Ovary (tissue), 3 donors: Measurements from ENCODE around the gene PAN2.

Source experiments
- EP300 ChIP-seq: sonication (generic); formaldehyde crosslinking; IDR thresholded peaks from one replicate; pipeline ENCODE4 v1.6.1; 2017; ENCODE audit warnings: antibody characterized with exemption
- POLR2A ChIP-seq: fragments of 450-650 bp; IDR thresholded peaks from one replicate; pipeline ENCODE4 v1.6.1; 2017; ENCODE audit warnings: antibody characterized with exemption, mild to moderate bottlenecking, moderate library complexity
- TF ChIP-seq, protein P1 (sequence below), 3 donors: fragments of 450-650 bp in 2 of 3; fragments of 200-600 bp in 1 of 3; IDR thresholded peaks; one replicate each; pipeline versions ENCODE4 v1.5.1 to v1.8.0; 2016 to 2022; ENCODE audit warnings: antibody characterized with exemption in 3 of 3, mild to moderate bottlenecking in 1 of 3
- donor health status: DM: no; HTN: no; CAD: no.

DNA sequence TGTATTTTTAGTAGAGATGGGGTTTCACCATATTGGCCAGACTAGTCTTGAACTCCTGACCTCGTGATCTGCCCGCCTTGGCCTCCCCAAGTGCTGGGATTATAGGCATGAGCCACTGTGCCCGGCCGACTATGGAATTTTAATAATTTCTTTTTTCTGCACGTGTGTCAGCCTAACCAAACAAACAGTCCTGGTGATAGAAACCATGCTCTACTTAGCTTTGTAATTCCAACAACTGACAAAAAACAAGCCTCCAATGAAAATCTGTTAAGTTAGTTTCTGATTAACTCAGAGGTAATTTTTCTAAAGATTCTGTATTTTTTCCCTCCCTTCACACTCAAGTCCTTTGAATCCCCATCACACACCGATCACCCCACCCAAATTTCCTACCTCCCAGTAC, 51.8 kb downstream of the PAN2 start:
- TF ChIP-seq POLR2A (no peak), EP300 (no peak)
- TF ChIP-seq, protein P1, sequence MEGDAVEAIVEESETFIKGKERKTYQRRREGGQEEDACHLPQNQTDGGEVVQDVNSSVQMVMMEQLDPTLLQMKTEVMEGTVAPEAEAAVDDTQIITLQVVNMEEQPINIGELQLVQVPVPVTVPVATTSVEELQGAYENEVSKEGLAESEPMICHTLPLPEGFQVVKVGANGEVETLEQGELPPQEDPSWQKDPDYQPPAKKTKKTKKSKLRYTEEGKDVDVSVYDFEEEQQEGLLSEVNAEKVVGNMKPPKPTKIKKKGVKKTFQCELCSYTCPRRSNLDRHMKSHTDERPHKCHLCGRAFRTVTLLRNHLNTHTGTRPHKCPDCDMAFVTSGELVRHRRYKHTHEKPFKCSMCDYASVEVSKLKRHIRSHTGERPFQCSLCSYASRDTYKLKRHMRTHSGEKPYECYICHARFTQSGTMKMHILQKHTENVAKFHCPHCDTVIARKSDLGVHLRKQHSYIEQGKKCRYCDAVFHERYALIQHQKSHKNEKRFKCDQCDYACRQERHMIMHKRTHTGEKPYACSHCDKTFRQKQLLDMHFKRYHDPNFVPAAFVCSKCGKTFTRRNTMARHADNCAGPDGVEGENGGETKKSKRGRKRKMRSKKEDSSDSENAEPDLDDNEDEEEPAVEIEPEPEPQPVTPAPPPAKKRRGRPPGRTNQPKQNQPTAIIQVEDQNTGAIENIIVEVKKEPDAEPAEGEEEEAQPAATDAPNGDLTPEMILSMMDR (IDR thresholded peaks at IDR 0.05), result no peak
